ENCODE measurements around the gene SLC9A3. TPM values are rescaled to one million over a fixed set of nuclear protein-coding genes. Genes with fewer than 3 reads are reported as not detected.
"Not testable (repeated sequence)": the region's sequence is repeated elsewhere in the genome, so short reads cannot be mapped to it uniquely, and the experiment has no call there.

The SLC9A3 gene
- total RNA-seq, 1 experiment from 2014 or later, result 0.85 TPM

GRCh38 chr5:474840-475661, 49.2 kb downstream of the SLC9A3 start:
- H2BK5ac ChIP-seq (ENCODE audit: insufficient read length, low read length), result no peak overlapping the region
- no peak overlapping the region for H2AFZ ChIP-seq (ENCODE audit: low read length)
- H3K9me3 ChIP-seq (ENCODE audit: control insufficient read depth, low read depth, low read length), result no peaks in the 10 kb centered on the region
- H3K27me3 ChIP-seq (ENCODE audit: insufficient read depth, low read length), result peaks cover 25% of the 10 kb centered on the region; the same call in 1 of the 2 replicates
- H4K91ac ChIP-seq (ENCODE audit: insufficient read length, low read depth, low read length), result no peak overlapping the region
- no peak overlapping the region for H3K4ac ChIP-seq (ENCODE audit: low read depth, low read length)
- no peak overlapping the region for H3K9ac ChIP-seq (ENCODE audit: extremely low read depth, insufficient read length, low read length)
- H2BK12ac ChIP-seq (ENCODE audit: insufficient read length, low read depth, low read length), result no peak overlapping the region
- H4K8ac ChIP-seq (replicated peaks; ENCODE audit: insufficient read length, low read depth, low read length), result no peak overlapping the region
- Mint-ChIP-seq H3K4me1 (peaks cover 7 to 11% of the 10 kb centered on the region in 2 experiments), H3K9me3 (no peaks in the 10 kb centered on the region), H3K4me3 (peak overlapping the region; percentile 45 to 88), H3K27me3 (ENCODE audit: low read depth) (peaks cover 45% of the 10 kb centered on the region), H3K36me3 (ENCODE audit: insufficient read depth in 1 of 3, low read depth in 3 of 3) (peaks cover 0 to 3% (median 0%) of the 10 kb centered on the region in 3 experiments; a peak in 2 of 7 replicates), H3K27ac (no peak overlapping the region)
- no peak overlapping the region for H3K27ac ChIP-seq (ENCODE audit: insufficient read length, low read depth, low read length)
- H3K79me2 ChIP-seq (ENCODE audit: insufficient read depth, low read length), result no peaks in the 10 kb centered on the region
- no peak overlapping the region for H3K23ac ChIP-seq (ENCODE audit: insufficient read length, low read depth, low read length)
- H3K18ac ChIP-seq (ENCODE audit: insufficient read length, low read depth, low read length), result no peak overlapping the region
- no peak overlapping the region for H2AK5ac ChIP-seq (ENCODE audit: insufficient read length, low read length)
- H2BK20ac ChIP-seq (ENCODE audit: low read depth, low read length, poor library complexity, severe bottlenecking), result no peak overlapping the region
- TF ChIP-seq CTCF (conservative IDR thresholded peaks at IDR 0.05), result no peak
- no peaks in the 10 kb centered on the region for H3K4me1 ChIP-seq (ENCODE audit: insufficient read depth, low read length)
- H3K79me1 ChIP-seq (ENCODE audit: insufficient read depth, low read depth, low read length, poor library complexity, severe bottlenecking), result no peaks in the 10 kb centered on the region
- DNase-seq, result no peak
- no peak overlapping the region for H3K14ac ChIP-seq (ENCODE audit: insufficient read depth, low read length)
- peak overlapping the region; percentile 20 for H3K4me2 ChIP-seq (ENCODE audit: insufficient read depth, insufficient read length, low read length)
- H3K56ac ChIP-seq (ENCODE audit: insufficient read length, low read depth, low read length), result no peak overlapping the region
- H3K23me2 ChIP-seq (ENCODE audit: insufficient read length, low read depth, low read length, poor library complexity, severe bottlenecking), result peaks cover 16% of the 10 kb centered on the region
- no peak overlapping the region for H4K5ac ChIP-seq (ENCODE audit: insufficient read length, low read depth, low read length)
- H2BK15ac ChIP-seq (ENCODE audit: low read depth, low read length), result no peak overlapping the region
- H4K20me1 ChIP-seq (ENCODE audit: control insufficient read depth, insufficient read depth, insufficient read length), result no peaks in the 10 kb centered on the region
- no peak overlapping the region for H2BK120ac ChIP-seq (ENCODE audit: low read depth, low read length, poor library complexity, severe bottlenecking)
- H3T11ph ChIP-seq (ENCODE audit: low read length), result no peak overlapping the region
- WGBS (ENCODE audit: extremely low coverage, insufficient read length, low lambda C conversion rate), result no CpG with 5 or more reads among the region's 50 CpGs

GRCh38 chr5:474232-474839, 49.9 kb downstream of the SLC9A3 start:
- not testable (repeated sequence) for H3K4ac ChIP-seq (ENCODE audit: low read depth, low read length); H3K14ac ChIP-seq (ENCODE audit: insufficient read depth, low read length); H2AFZ ChIP-seq (ENCODE audit: low read length); H3K27ac Mint-ChIP-seq; H3K23ac ChIP-seq (ENCODE audit: insufficient read length, low read depth, low read length); H2BK5ac ChIP-seq (ENCODE audit: insufficient read length, low read length); H2BK15ac ChIP-seq (ENCODE audit: low read depth, low read length); H3K56ac ChIP-seq (ENCODE audit: insufficient read length, low read depth, low read length); H2BK20ac ChIP-seq (ENCODE audit: low read depth, low read length, poor library complexity, severe bottlenecking); H3K79me1 ChIP-seq (ENCODE audit: insufficient read depth, low read depth, low read length, poor library complexity, severe bottlenecking); H2BK12ac ChIP-seq (ENCODE audit: insufficient read length, low read depth, low read length); H2AK5ac ChIP-seq (ENCODE audit: insufficient read length, low read length); H4K5ac ChIP-seq (ENCODE audit: insufficient read length, low read depth, low read length); H4K20me1 ChIP-seq (ENCODE audit: control insufficient read depth, insufficient read depth, insufficient read length); H4K8ac ChIP-seq (replicated peaks; ENCODE audit: insufficient read length, low read depth, low read length); H3K4me1 ChIP-seq (ENCODE audit: insufficient read depth, low read length); H3K9me3 ChIP-seq (ENCODE audit: control insufficient read depth, low read depth, low read length); H3K9me3 Mint-ChIP-seq; H2BK120ac ChIP-seq (ENCODE audit: low read depth, low read length, poor library complexity, severe bottlenecking); H4K91ac ChIP-seq (ENCODE audit: insufficient read length, low read depth, low read length); H3K79me2 ChIP-seq (ENCODE audit: insufficient read depth, low read length); H3T11ph ChIP-seq (ENCODE audit: low read length); DNase-seq; H3K27ac ChIP-seq (ENCODE audit: insufficient read length, low read depth, low read length); H3K9ac ChIP-seq (ENCODE audit: extremely low read depth, insufficient read length, low read length); H3K18ac ChIP-seq (ENCODE audit: insufficient read length, low read depth, low read length); H3K36me3 Mint-ChIP-seq (ENCODE audit: insufficient read depth in 1 of 3, low read depth in 3 of 3)
- peaks cover 7 to 11% of the 10 kb centered on the region in 2 experiments for H3K4me1 Mint-ChIP-seq
- Histone ChIP-seq H3K23me2 (ENCODE audit: insufficient read length, low read depth, low read length, poor library complexity, severe bottlenecking) (peaks cover 16% of the 10 kb centered on the region), H3K27me3 (ENCODE audit: insufficient read depth, low read length) (peaks cover 25% of the 10 kb centered on the region; the same call in 1 of the 2 replicates), H3K4me2 (ENCODE audit: insufficient read depth, insufficient read length, low read length) (peak overlapping the region; percentile 63)
- H3K4me3 Mint-ChIP-seq, result peak overlapping the region; percentile 66 to 88
- WGBS (ENCODE audit: extremely low coverage, insufficient read length, low lambda C conversion rate), result no CpG with 5 or more reads among the region's 50 CpGs
- peaks cover 45% of the 10 kb centered on the region for H3K27me3 Mint-ChIP-seq (ENCODE audit: low read depth)

Data from H9 (cell line).